Activated CD4-positive, CD25-positive, alpha-beta regulatory T cell treated with anti-CD3 and anti-CD28 coated beads, Interleukin-2, amount 50 U/mL, for 16 hours (primary cell): ENCODE measurements around the gene CASKIN1.

ENCODE experiments used
- DNase-seq: peaks from one replicate; pipeline ENCODE4 v3.0.0-alpha.2; 2020; ENCODE audit warnings: low read depth, low spot score

CASKIN1 gene

GRCh38 chr16:2195322-2196161, 863 bp downstream of the CASKIN1 start:
- no peak for DNase-seq

GRCh38 chr16:2194852-2195321, 1.5 kb downstream of the CASKIN1 start:
- DNase-seq: no peak

- DNase-seq: no peak
Measured at GRCh38 chr16:2194166-2194834, 2.1 kb downstream of the CASKIN1 start.

- no peak for DNase-seq
Measured at GRCh38 chr16:2191446-2191706, 5.0 kb downstream of the CASKIN1 start.

GRCh38 chr16:2190659-2191445, 5.6 kb downstream of the CASKIN1 start:
- DNase-seq: no peak

- no peak for DNase-seq
Measured at GRCh38 chr16:2190002-2190658, 6.3 kb downstream of the CASKIN1 start.

- no peak for DNase-seq
Measured at GRCh38 chr16:2189252-2189893, 7.0 kb downstream of the CASKIN1 start.

- DNase-seq: no peak
Measured at GRCh38 chr16:2188395-2188794, 8.0 kb downstream of the CASKIN1 start.

- DNase-seq: no peak
Measured at GRCh38 chr16:2187212-2187611, 9.2 kb downstream of the CASKIN1 start.

GRCh38 chr16:2186505-2186904, 9.9 kb downstream of the CASKIN1 start:
- DNase-seq: no peak

- no peak for DNase-seq
Measured at GRCh38 chr16:2186064-2186463, 10.3 kb downstream of the CASKIN1 start.

GRCh38 chr16:2184962-2185361, 11.4 kb downstream of the CASKIN1 start:
- no peak for DNase-seq

GRCh38 chr16:2184346-2184745, 12.1 kb downstream of the CASKIN1 start:
- DNase-seq: no peak

- DNase-seq: no peak
Measured at GRCh38 chr16:2183671-2184070, 12.7 kb downstream of the CASKIN1 start.

- DNase-seq: no peak
Measured at GRCh38 chr16:2181952-2182351, 14.5 kb downstream of the CASKIN1 start.

GRCh38 chr16:2180962-2181923, 15.2 kb downstream of the CASKIN1 start:
- no peak for DNase-seq

- DNase-seq: no peak
Measured at GRCh38 chr16:2180461-2180860, 15.9 kb downstream of the CASKIN1 start.

GRCh38 chr16:2179576-2179975, 16.8 kb downstream of the CASKIN1 start:
- no peak for DNase-seq

GRCh38 chr16:2179107-2179501, 17.3 kb downstream of the CASKIN1 start:
- DNase-seq: no peak
